BJ (cell line): ENCODE measurements around the gene NPHS1. TPM values are rescaled to one million over a fixed set of nuclear protein-coding genes. Genes with fewer than 3 reads are reported as not detected.

Source experiments
- CTCF ChIA-PET: fragments of 350-600 bp; formaldehyde crosslinking; extraction: SDS; loops from one replicate; lab custom pipeline; 2021; ENCODE audit warnings: antibody characterized with exemption, inconsistent platforms; lab: Yijun Ruan, JAX
- POLR2A ChIA-PET: fragments of 300-600 bp; sonication (Branson Sonifier 250); formaldehyde crosslinking; extraction: SDS; loops from one replicate; lab custom pipeline; 2021; ENCODE audit warnings: antibody characterized with exemption; lab: Charles Lee
- DNase-seq: peaks from one replicate; pipeline ENCODE4 v3.0.0-alpha.2; 2011; ENCODE audit warnings: low read depth
- H3K27me3 ChIP-seq: 2 replicates; pipeline ENCODE4 v1.6.0; 2011; ENCODE audit warnings: low read length; ENCODE audit not compliant: control insufficient read depth, insufficient read depth
- H3K36me3 ChIP-seq: 2 replicates; pipeline ENCODE4 v1.5.1; 2011; ENCODE audit warnings: low read length; ENCODE audit not compliant: control insufficient read depth, insufficient read depth
- H3K4me3 ChIP-seq: 2 replicates; pipeline ENCODE4 v1.5.1; 2011; ENCODE audit warnings: low read depth, mild to moderate bottlenecking, control low read depth, low read length
- CTCF ChIP-seq: IDR thresholded peaks from 2 replicates; pipeline ENCODE4 v1.5.1; 2011; ENCODE audit warnings: low read depth, mild to moderate bottlenecking, control low read depth, inconsistent platforms, low read length, moderate library complexity; ENCODE audit not compliant: insufficient read depth
- polyA plus RNA-seq: library from polyadenylated mRNA; depleted of rRNA; stranded (reverse); fragments of >200 nt; gene quantifications from 2 replicates; pipeline ENCODE4 v1.2.3, GENCODE V29; 2011

Gene NPHS1
- polyA plus RNA-seq, 1 experiment, result not detected

GRCh38 chr19:35812220-35813042 lies 39.9 kb downstream of the NPHS1 start, which contains the start of gene PRODH2:
Gene PRODH2, minus strand, starts transcription at chr19:35812845. Its CDS starts 40 bp downstream, at chr19:35812805.
- Histone ChIP-seq H3K4me3 (no peak within 1 kb of the TSS), H3K27me3 (peaks cover 3% of the 10 kb centered on the region), H3K36me3 (no peaks in the 10 kb centered on the region)
- ChIA-PET CTCF (interaction anchor here (1.0 kb wide), 1 partner anchor 120 kb away, joined by 7 read pairs; no protein-coding TSS in a partner anchor), POLR2A (no interaction called here)
- no peak for DNase-seq
- TF ChIP-seq CTCF, result no peak

GRCh38 chr19:35811317-35812219 lies 40.7 kb downstream of the NPHS1 start:
- Histone ChIP-seq H3K4me3 (no peak overlapping the region), H3K27me3 (peaks cover 3% of the 10 kb centered on the region), H3K36me3 (no peaks in the 10 kb centered on the region)
- POLR2A ChIA-PET, result no interaction called here
- CTCF ChIA-PET, result interaction anchor here (0.8 to 1.0 kb wide), 2 partner anchors 34 to 119 kb away, joined by 3 to 7 read pairs; no protein-coding TSS in a partner anchor
- no peak for DNase-seq
- TF ChIP-seq CTCF, result no peak

- no peak for DNase-seq
- Histone ChIP-seq H3K36me3 (no peaks in the 10 kb centered on the region), H3K27me3 (peaks cover 2% of the 10 kb centered on the region), H3K4me3 (no peak overlapping the region)
- ChIA-PET POLR2A (no interaction called here), CTCF (interaction anchor here (1.0 kb wide), 1 partner anchor 12 kb away, joined by 4 read pairs; no protein-coding TSS in a partner anchor)
- no peak for TF ChIP-seq CTCF
These were observed 44.7 kb downstream of the NPHS1 start for GRCh38 chr19:35807633-35808032.

- TF ChIP-seq CTCF, result no peak
- Histone ChIP-seq H3K27me3 (peaks cover 2% of the 10 kb centered on the region; the same call in 1 of the 2 replicates), H3K4me3 (no peak overlapping the region), H3K36me3 (no peaks in the 10 kb centered on the region)
- CTCF ChIA-PET, result no interaction called here
- POLR2A ChIA-PET, result no interaction called here
- no peak for DNase-seq
These were observed 45.7 kb downstream of the NPHS1 start for GRCh38 chr19:35806597-35806996.
